Measurements from ENCODE around the gene PIGU.
"Not testable (repeated sequence)": the region's sequence is repeated elsewhere in the genome, so short reads cannot be mapped to it uniquely, and the experiment has no call there.

The PIGU gene

GRCh38 chr20:34628026-34628425, 48.9 kb downstream of the PIGU start:
- DNase-seq (ENCODE audit: low read depth) = no peak
- H3K4me3 ChIP-seq (ENCODE audit: low read depth, low read length) = no peak overlapping the region

- H3K4me3 ChIP-seq (ENCODE audit: low read depth, low read length) = no peak overlapping the region
- no peak for DNase-seq (ENCODE audit: low read depth)
These were observed 49.4 kb downstream of the PIGU start for GRCh38 chr20:34627458-34627857.

GRCh38 chr20:34626992-34627391, 49.9 kb downstream of the PIGU start:
- H3K4me3 ChIP-seq (ENCODE audit: low read depth, low read length) = no peak overlapping the region
- DNase-seq (ENCODE audit: low read depth) = no peak

GRCh38 chr20:34624629-34625028, 52.3 kb downstream of the PIGU start:
- no peak for DNase-seq (ENCODE audit: low read depth)
- H3K4me3 ChIP-seq (ENCODE audit: low read depth, low read length) = no peak overlapping the region

GRCh38 chr20:34622821-34623451, 54.0 kb downstream of the PIGU start:
- H3K4me3 ChIP-seq (ENCODE audit: low read depth, low read length) = no peak overlapping the region

GRCh38 chr20:34621383-34622367, 55.2 kb downstream of the PIGU start:
- DNase-seq (ENCODE audit: low read depth) = no peak
- H3K4me3 ChIP-seq (ENCODE audit: low read depth, low read length) = no peak overlapping the region

More at GRCh38 chr20:34622821-34623451, 54.0 kb downstream of the PIGU start:
- no peak for DNase-seq (ENCODE audit: low read depth)

- H3K4me3 ChIP-seq (ENCODE audit: low read depth, low read length) = no peak overlapping the region
- DNase-seq (ENCODE audit: low read depth) = no peak
These were observed 55.9 kb downstream of the PIGU start for GRCh38 chr20:34621036-34621343.

GRCh38 chr20:34618676-34619075, 58.2 kb downstream of the PIGU start:
- no peak for DNase-seq (ENCODE audit: low read depth)
- no peak overlapping the region for H3K4me3 ChIP-seq (ENCODE audit: low read depth, low read length)

- H3K4me3 ChIP-seq (ENCODE audit: low read depth, low read length); DNase-seq (ENCODE audit: low read depth): not testable (repeated sequence)
These were observed 60.0 kb downstream of the PIGU start for GRCh38 chr20:34616913-34617312.

- no peak for DNase-seq (ENCODE audit: low read depth)
- no peak overlapping the region for H3K4me3 ChIP-seq (ENCODE audit: low read depth, low read length)
These were observed 61.4 kb downstream of the PIGU start for GRCh38 chr20:34615477-34615876.

GRCh38 chr20:34611976-34612375, 64.9 kb downstream of the PIGU start:
- DNase-seq (ENCODE audit: low read depth); H3K4me3 ChIP-seq (ENCODE audit: low read depth, low read length): not testable (repeated sequence)

GRCh38 chr20:34607066-34607465, 69.8 kb downstream of the PIGU start:
- no peak for DNase-seq (ENCODE audit: low read depth)
- no peak overlapping the region for H3K4me3 ChIP-seq (ENCODE audit: low read depth, low read length)

GRCh38 chr20:34604980-34605788, 71.7 kb downstream of the PIGU start:
- no peak overlapping the region for H3K4me3 ChIP-seq (ENCODE audit: low read depth, low read length)
- no peak for DNase-seq (ENCODE audit: low read depth)

GRCh38 chr20:34600892-34601653, 75.8 kb downstream of the PIGU start:
- DNase-seq (ENCODE audit: low read depth) = no peak
- H3K4me3 ChIP-seq (ENCODE audit: low read depth, low read length) = no peak overlapping the region

- H3K4me3 ChIP-seq (ENCODE audit: low read depth, low read length) = no peak overlapping the region
- no peak for DNase-seq (ENCODE audit: low read depth)
These were observed 81.3 kb downstream of the PIGU start for GRCh38 chr20:34595377-34596184.

- no peak overlapping the region for H3K4me3 ChIP-seq (ENCODE audit: low read depth, low read length)
- DNase-seq (ENCODE audit: low read depth) = no peak
These were observed 90.3 kb downstream of the PIGU start for GRCh38 chr20:34586488-34587163.

GRCh38 chr20:34585019-34585418, 91.9 kb downstream of the PIGU start:
- no peak for DNase-seq (ENCODE audit: low read depth)

GRCh38 chr20:34583544-34583943, 93.3 kb downstream of the PIGU start:
- no peak for DNase-seq (ENCODE audit: low read depth)
- no peak overlapping the region for H3K4me3 ChIP-seq (ENCODE audit: low read depth, low read length)

More at GRCh38 chr20:34585019-34585418, 91.9 kb downstream of the PIGU start:
- H3K4me3 ChIP-seq (ENCODE audit: low read depth, low read length) = no peak overlapping the region

Data from skeletal muscle cell (primary cell).